GM23338 (cell line): Measurements from ENCODE around the gene KIAA1755. TPM values are rescaled to one million over a fixed set of nuclear protein-coding genes. Genes with fewer than 3 reads are reported as not detected.

Experiments used
- ATAC-seq: fragments of 200-7000 bp; cut with Tn5 transposase; 3 replicates; pipeline ENCODE4 v1.9.1; 2020
- DNase-seq: peaks from one replicate; pipeline ENCODE4 v3.0.0-alpha.2; 2015; ENCODE audit warnings: low spot score
- H2AFZ ChIP-seq: fragments of 200-600 bp; sonication (generic); 2 replicates; pipeline ENCODE4 v1.8.0; 2016; ENCODE audit warnings: antibody characterized with exemption, mild to moderate bottlenecking, moderate library complexity
- H3F3A ChIP-seq: fragments of 200-600 bp; sonication (generic); replicated peaks from 2 replicates; pipeline ENCODE4 v1.8.0; 2017; ENCODE audit warnings: antibody characterized with exemption, mixed run types, low read depth
- H3K27ac ChIP-seq: fragments of 200-600 bp; sonication (generic); 2 replicates; pipeline ENCODE4 v1.6.1; 2016; ENCODE audit warnings: low read depth
- H3K27me3 ChIP-seq: fragments of 200-600 bp; sonication (generic); 2 replicates; pipeline ENCODE4 v1.8.0; 2016; ENCODE audit warnings: mild to moderate bottlenecking, mixed run types, moderate library complexity; ENCODE audit not compliant: insufficient read depth
- H3K36me3 ChIP-seq: fragments of 200-600 bp; sonication (generic); 2 replicates; pipeline ENCODE4 v1.8.0; 2016; ENCODE audit warnings: mild to moderate bottlenecking; ENCODE audit not compliant: insufficient read depth
- H3K4me1 ChIP-seq: fragments of 200-600 bp; sonication (generic); 2 replicates; pipeline ENCODE4 v1.8.0; 2016; ENCODE audit warnings: mild to moderate bottlenecking, moderate library complexity; ENCODE audit not compliant: insufficient read depth
- H3K4me2 ChIP-seq: fragments of 200-600 bp; sonication (generic); 2 replicates; pipeline ENCODE4 v1.7.1; 2017; ENCODE audit warnings: mixed run types
- H3K4me3 ChIP-seq: fragments of 200-600 bp; sonication (generic); 2 replicates; pipeline ENCODE4 v1.6.1; 2016; ENCODE audit warnings: mixed run types
- H3K79me2 ChIP-seq: fragments of 200-600 bp; sonication (generic); replicated peaks from 2 replicates; pipeline ENCODE4 v1.8.0; 2017; ENCODE audit warnings: mild to moderate bottlenecking; ENCODE audit not compliant: insufficient read depth
- H3K9me2 ChIP-seq: fragments of 200-600 bp; sonication (generic); 2 replicates; pipeline ENCODE4 v1.8.0; 2017; ENCODE audit not compliant: insufficient read depth
- H4K20me1 ChIP-seq: fragments of 200-600 bp; sonication (generic); replicated peaks from 2 replicates; pipeline ENCODE4 v1.8.0; 2017; ENCODE audit warnings: mild to moderate bottlenecking; ENCODE audit not compliant: insufficient read depth
- H3K27ac Mint-ChIP-seq: 2 replicates; pipeline ENCODE4 v1.8.0; 2020; ENCODE audit warnings: inconsistent platforms, mild to moderate bottlenecking, moderate library complexity, mixed read lengths
- H3K27me3 Mint-ChIP-seq: 3 replicates; pipeline ENCODE4 v1.8.0; 2022; ENCODE audit warnings: low read depth, mild to moderate bottlenecking, moderate library complexity, mixed read lengths, inconsistent platforms; ENCODE audit not compliant: insufficient read depth, poor library complexity
- H3K36me3 Mint-ChIP-seq: 3 replicates; pipeline ENCODE4 v1.8.0; 2021; ENCODE audit warnings: low read depth, mild to moderate bottlenecking, inconsistent platforms, moderate library complexity, mixed read lengths
- H3K4me1 Mint-ChIP-seq: 3 replicates; pipeline ENCODE4 v1.8.0; 2020; ENCODE audit warnings: mild to moderate bottlenecking, inconsistent platforms, mixed read lengths
- H3K4me3 Mint-ChIP-seq: 3 replicates; pipeline ENCODE4 v1.8.0; 2021; ENCODE audit warnings: moderate library complexity, mild to moderate bottlenecking, inconsistent platforms, mixed read lengths
- H3K9me3 Mint-ChIP-seq: 3 replicates; pipeline ENCODE4 v1.8.0; 2020; ENCODE audit warnings: moderate library complexity, mild to moderate bottlenecking, inconsistent platforms, mixed read lengths
- CREB1 ChIP-seq: fragments of 250-450 bp; sonication (Bioruptor Pico); IDR thresholded peaks from 2 replicates; pipeline ENCODE4 v1.5.0; 2020; ENCODE audit warnings: low read depth, mild to moderate bottlenecking, moderate library complexity
- ETS1 ChIP-seq: IDR thresholded peaks from 2 replicates; pipeline ENCODE4 v1.6.1; 2016; ENCODE audit warnings: antibody characterized with exemption
- EZH2phosphoT487 ChIP-seq: fragments of 200-600 bp; sonication (generic); IDR thresholded peaks from one replicate; pipeline ENCODE4 v1.8.1; 2018; ENCODE audit warnings: antibody characterized with exemption; ENCODE audit not compliant: unreplicated experiment
- POLR2AphosphoS5 ChIP-seq: IDR thresholded peaks from 2 replicates; pipeline ENCODE4 v1.6.1; 2016; ENCODE audit warnings: antibody characterized with exemption, low read depth
- REST ChIP-seq: IDR thresholded peaks from one replicate; pipeline ENCODE4 v1.6.1; 2018; ENCODE audit warnings: antibody characterized with exemption; ENCODE audit not compliant: unreplicated experiment
- ZNF114 ChIP-seq: fragments of 250-450 bp; sonication (Bioruptor Pico); IDR thresholded peaks from 2 replicates; pipeline ENCODE4 v1.5.0; 2020; ENCODE audit warnings: mild to moderate bottlenecking, moderate library complexity
- ZNF331 ChIP-seq: fragments of 250-450 bp; sonication (Bioruptor Pico); IDR thresholded peaks from 2 replicates; pipeline ENCODE4 v1.5.0; 2020; ENCODE audit warnings: low read depth, mild to moderate bottlenecking, moderate library complexity
- ZNF462 ChIP-seq: fragments of 250-450 bp; sonication (Bioruptor Pico); IDR thresholded peaks from 2 replicates; pipeline ENCODE4 v1.5.0; 2020; ENCODE audit warnings: mild to moderate bottlenecking, moderate library complexity
- polyA plus RNA-seq: library from polyadenylated mRNA; unstranded; fragments of >200 nt; fragmentation: Nextera tagmentation; extraction: Ambion mirVana; gene quantifications from 2 replicates; pipeline ENCODE4 v1.2.1, GENCODE V29; 2016
- total RNA-seq: library from RNA; depleted of rRNA; stranded (reverse); fragments of >200 nt; shearing (Covaris generic); gene quantifications from 2 replicates; pipeline ENCODE4 v1.2.3, GENCODE V29; 2014

Gene KIAA1755
- total and polyA plus RNA-seq, 2 experiments from 2014 or later: 0.28 TPM; not detected in 1

GRCh38 chr20:38205001-38205400 is 55.5 kb downstream of the KIAA1755 start (continued):
- TF ChIP-seq CREB1 (no peak), ZNF114 (CRISPR knock-in tag) (no peak), REST (no peak), POLR2AphosphoS5 (no peak)

- Histone ChIP-seq H3F3A (no peaks in the 10 kb centered on the region), H3K36me3 (no peaks in the 10 kb centered on the region), H3K9me2 (no peaks in the 10 kb centered on the region), H3K27ac (no peak overlapping the region), H2AFZ (no peak overlapping the region), H4K20me1 (no peaks in the 10 kb centered on the region), H3K27me3 (no peaks in the 10 kb centered on the region), H3K79me2 (no peaks in the 10 kb centered on the region), H3K4me1 (no peaks in the 10 kb centered on the region), H3K4me2 (no peak overlapping the region), H3K4me3 (no peak overlapping the region)
- peaks cover 3% of the 10 kb centered on the region for H3K27me3 Mint-ChIP-seq
- H3K4me3 Mint-ChIP-seq: no peak overlapping the region
- no peaks in the 10 kb centered on the region for H3K36me3 Mint-ChIP-seq
- peaks cover 2% of the 10 kb centered on the region; the same call in 1 of the 3 replicates for H3K9me3 Mint-ChIP-seq
- H3K4me1 Mint-ChIP-seq: 0 out of 3 replicates have a peak, but pooled peaks cover 4% of the 10 kb centered on the region
- no peak for DNase-seq
- no peak for ATAC-seq
- H3K27ac Mint-ChIP-seq: no peak overlapping the region
- no peak for TF ChIP-seq POLR2AphosphoS5
- no peak for TF ChIP-seq CREB1
- TF ChIP-seq EZH2phosphoT487: no peak
- no peak for TF ChIP-seq ZNF462
- TF ChIP-seq ETS1: no peak
- no peak for TF ChIP-seq REST
- TF ChIP-seq ZNF331 (CRISPR knock-in tag): no peak
Observed at GRCh38 chr20:38203981-38204357, 56.6 kb downstream of the KIAA1755 start.
